Psoas muscle (tissue), 8 donors: ENCODE data around the gene GAB2. TPM values are rescaled to one million over a fixed set of nuclear protein-coding genes. Genes with fewer than 3 reads are reported as not detected.

ENCODE experiments used
- ATAC-seq, 4 donors: fragments of 200-7000 bp; cut with Tn5 transposase; one replicate each; pipeline ENCODE4 v1.9.1; 2020; ENCODE audit warnings: moderate library complexity in 3 of 4, mild to moderate bottlenecking in 2 of 4
- DNase-seq, 2 donors: peaks; one replicate each; pipeline ENCODE4 v3.0.0-alpha.2; 2020
- H3K27ac ChIP-seq: fragments of 200-600 bp; one replicate; pipeline ENCODE4 v1.8.0; 2022
- H3K27me3 ChIP-seq, 3 donors: fragments of 200-600 bp in 1 of 3; one replicate each; pipeline versions ENCODE4 v1.6.1 to v1.8.0; 2013 to 2022; ENCODE audit warnings: low read length in 2 of 3, mild to moderate bottlenecking in 2 of 3, moderate library complexity in 1 of 3; ENCODE audit not compliant: insufficient read depth in 3 of 3
- H3K36me3 ChIP-seq, 2 donors: fragments of 200-600 bp in 1 of 2; one replicate each; pipeline versions ENCODE4 v1.6.1 to v1.8.0; 2013 to 2022; ENCODE audit warnings: low read depth in 1 of 2, mild to moderate bottlenecking in 1 of 2, moderate library complexity in 1 of 2; ENCODE audit not compliant: insufficient read depth in 1 of 2
- H3K4me1 ChIP-seq: fragments of 200-600 bp; one replicate; pipeline ENCODE4 v1.8.0; 2022
- H3K4me3 ChIP-seq: fragments of 200-600 bp; one replicate; pipeline ENCODE4 v1.8.0; 2022; ENCODE audit warnings: mild to moderate bottlenecking
- H3K9me3 ChIP-seq: fragments of 200-600 bp; one replicate; pipeline ENCODE4 v1.8.0; 2022
- CTCF ChIP-seq: fragments of 200-600 bp; IDR thresholded peaks from one replicate; pipeline ENCODE4 v1.8.0; 2022; ENCODE audit warnings: antibody characterized with exemption
- WGBS, 3 donors: extraction: QIAGEN DNeasy Blood & Tissue Kit; methylation state at CpG; one replicate each; pipeline versions ENCODE4 v1.1.6 to v1.1.7; 2013; 5-methylcytosine and 5-hydroxymethylcytosine counted together
- intact Hi-C, 2 donors: fragments of 100-400 bp; cut with DNase I; formaldehyde crosslinking; loops; one replicate each; pipeline versions ENCODE4 v1.11.0 to v1.14.2; 2022
- polyA plus RNA-seq, 3 donors: library from polyadenylated mRNA; stranded (reverse); fragments of 200-250 nt; gene quantifications; one replicate each; pipeline ENCODE4 v1.2.3, GENCODE V29; 2013
- total RNA-seq, 4 donors: library from RNA; stranded (reverse); fragmentation: NEBNext Ultra II Directional in 2 of 4; extraction: Animal tissue kit (Norgen Biotek cat#: 25700) in 2 of 4; gene quantifications; one replicate each; pipeline versions ENCODE4 v1.2.1 to v1.2.4, GENCODE V29; 2021 to 2023
- donor health status: healthy with polysubstance abuse.
- donor health status: DM: no; HTN: no; CAD: no; lungs with moderate emphysema.
- donor health status: Bipolar disorder and iron deficiency.
- donor health status: healthy.
- donor health status: DM: yes; HTN: yes; CAD: no.
- donor health status: DM: no; HTN: no; CAD: no.
- donor health status: DM: no; HTN: no; CAD: no.
- donor health status: DM: yes; HTN: yes; CAD: no.

The GAB2 gene
- total and polyA plus RNA-seq, 7 donors = 2.7 to 6.3 (median 4.7) TPM

- no peak for DNase-seq
- intact Hi-C loops = no loop called here
- WGBS, 3 donors = 75 to 81% (median 78%) methylated on average over 7 of the region's 7 CpGs
These were observed 211.9 kb downstream of the GAB2 start for GRCh38 chr11:78205691-78206090.

GRCh38 chr11:78205256-78205655 is 212.4 kb downstream of the GAB2 start:
- ATAC-seq = no peak

More at GRCh38 chr11:78205691-78206090, 211.9 kb downstream of the GAB2 start:
- ATAC-seq = no peak
- no peaks in the 10 kb centered on the region for H3K27me3 ChIP-seq
- TF ChIP-seq CTCF = no peak
- no peak overlapping the region for H3K27ac ChIP-seq
- H3K4me3 ChIP-seq = no peak overlapping the region
- peaks cover 8% of the 10 kb centered on the region for H3K4me1 ChIP-seq
- peaks cover 0 to 28% of the 10 kb centered on the region in 2 donors for H3K36me3 ChIP-seq
- no peaks in the 10 kb centered on the region for H3K9me3 ChIP-seq

GRCh38 chr11:78203184-78203583 is 214.4 kb downstream of the GAB2 start:
- intact Hi-C loops = no loop called here
- peaks cover 0 to 25% of the 10 kb centered on the region in 2 donors for H3K36me3 ChIP-seq
- 89 to 91% (median 91%) methylated on average over 10 of the region's 10 CpGs for WGBS, 3 donors
- no peak overlapping the region for H3K4me3 ChIP-seq
- no peak for ATAC-seq
- no peaks in the 10 kb centered on the region for H3K27me3 ChIP-seq
- no peak for TF ChIP-seq CTCF
- H3K27ac ChIP-seq = no peak overlapping the region
- DNase-seq = no peak
- no peaks in the 10 kb centered on the region for H3K9me3 ChIP-seq
- peaks cover 1% of the 10 kb centered on the region for H3K4me1 ChIP-seq

More at GRCh38 chr11:78205256-78205655, 212.4 kb downstream of the GAB2 start:
- Histone ChIP-seq H3K9me3 (no peaks in the 10 kb centered on the region), H3K4me3 (no peak overlapping the region), H3K27ac (no peak overlapping the region), H3K36me3 (peaks cover 0 to 25% of the 10 kb centered on the region in 2 donors), H3K4me1 (peaks cover 8% of the 10 kb centered on the region), H3K27me3 (no peaks in the 10 kb centered on the region)
- intact Hi-C loops = no loop called here
- DNase-seq = no peak
- WGBS, 3 donors = 94 to 96% (median 95%) methylated on average over 4 of the region's 4 CpGs
- no peak for TF ChIP-seq CTCF

GRCh38 chr11:78202733-78203167 is 214.9 kb downstream of the GAB2 start:
- H3K4me3 ChIP-seq = no peak overlapping the region
- intact Hi-C loops = no loop called here
- H3K27ac ChIP-seq = no peak overlapping the region
- no peaks in the 10 kb centered on the region for H3K4me1 ChIP-seq
- no peak for ATAC-seq
- H3K36me3 ChIP-seq = peaks cover 0 to 29% of the 10 kb centered on the region in 2 donors
- TF ChIP-seq CTCF = no peak
- H3K27me3 ChIP-seq = no peaks in the 10 kb centered on the region
- H3K9me3 ChIP-seq = no peaks in the 10 kb centered on the region
- DNase-seq = no peak
- 57 to 78% (median 78%) methylated on average over 3 of the region's 3 CpGs for WGBS, 3 donors
